SK-N-SH treated with all-trans-retinoic acid at 6 μM for 48 hours (cell line): Measurements from ENCODE around the gene ZFHX3.

ENCODE experiments used
- ARNTL ChIP-seq: fragments of 450-650 bp; formaldehyde crosslinking; IDR thresholded peaks from 2 replicates; pipeline ENCODE4 v1.5.0; 2020; ENCODE audit warnings: low read depth, mild to moderate bottlenecking, moderate library complexity, borderline replicate concordance
- CREB5 ChIP-seq: fragments of 250-450 bp; sonication (Bioruptor Pico); IDR thresholded peaks from 2 replicates; pipeline ENCODE4 v1.5.1; 2020; ENCODE audit warnings: low read depth, mild to moderate bottlenecking, moderate library complexity
- CSRNP3 ChIP-seq: fragments of 250-450 bp; sonication (Bioruptor Pico); IDR thresholded peaks from 2 replicates; pipeline ENCODE4 v1.5.1; 2021; ENCODE audit warnings: mild to moderate bottlenecking, moderate library complexity
- ISL1 ChIP-seq: fragments of 250-450 bp; sonication (Bioruptor Pico); IDR thresholded peaks from 2 replicates; pipeline ENCODE4 v2.1.2; 2022; ENCODE audit warnings: mild to moderate bottlenecking, moderate library complexity
- PATZ1 ChIP-seq: fragments of 250-450 bp; sonication (Bioruptor Pico); IDR thresholded peaks from 2 replicates; pipeline ENCODE4 v1.8.0; 2020; ENCODE audit warnings: mild to moderate bottlenecking, moderate library complexity, borderline replicate concordance
- RARB ChIP-seq: fragments of 250-450 bp; sonication (Bioruptor Pico); IDR thresholded peaks from 2 replicates; pipeline ENCODE4 v1.8.0; 2021; ENCODE audit warnings: mild to moderate bottlenecking, moderate library complexity
- SNAI2 ChIP-seq: fragments of 250-450 bp; sonication (Bioruptor Pico); IDR thresholded peaks from 2 replicates; pipeline ENCODE4 v1.5.0; 2020; ENCODE audit warnings: mild to moderate bottlenecking, moderate library complexity
- TCF4 ChIP-seq: fragments of 250-450 bp; sonication (Bioruptor Pico); IDR thresholded peaks from 2 replicates; pipeline ENCODE4 v1.8.0; 2021; ENCODE audit warnings: mild to moderate bottlenecking, moderate library complexity, borderline replicate concordance
- ZNF8 ChIP-seq: fragments of 450-650 bp; formaldehyde crosslinking; IDR thresholded peaks from 2 replicates; pipeline ENCODE4 v1.5.0; 2020; ENCODE audit warnings: mild to moderate bottlenecking, moderate library complexity

- TF ChIP-seq CSRNP3 (CRISPR knock-in tag) (no peak), CREB5 (CRISPR knock-in tag) (no peak), PATZ1 (CRISPR knock-in tag) (no peak), SNAI2 (CRISPR knock-in tag) (no peak), TCF4 (no peak), ZNF8 (CRISPR knock-in tag) (no peak), ARNTL (CRISPR knock-in tag) (no peak), RARB (no peak), ISL1 (CRISPR knock-in tag) (no peak)
Observed at GRCh38 chr16:72958522-72959076, 89.3 kb downstream of the ZFHX3 start.
